Natural killer cell (primary cell): ENCODE measurements around the gene ANTXR2. TPM values are rescaled to one million over a fixed set of nuclear protein-coding genes. Genes with fewer than 3 reads are reported as not detected.

ENCODE experiments used
- ATAC-seq, 3 donors: fragments of 150-1000 bp in 2 of 3; fragments of 200-7000 bp in 1 of 3; cut with Tn5 transposase; 1 replicate in 1 of 3; 2 replicates in 2 of 3; pipeline ENCODE4 v1.10.0; 2021; ENCODE audit warnings: mild to moderate bottlenecking in 2 of 3, moderate library complexity in 2 of 3
- DNase-seq, 2 donors: peaks; one replicate each; pipeline versions ENCODE4 v3.0.0 to v3.0.0-alpha.2; 2013 to 2021; ENCODE audit warnings: mixed read lengths in 1 of 2
- H3K27ac ChIP-seq: one replicate; pipeline ENCODE4 v1.5.1; 2013; ENCODE audit warnings: mild to moderate bottlenecking, low read length
- H3K27me3 ChIP-seq: one replicate; pipeline ENCODE4 v1.6.1; 2013; ENCODE audit warnings: low read length; ENCODE audit not compliant: control insufficient read depth, insufficient read depth
- H3K36me3 ChIP-seq: one replicate; pipeline ENCODE4 v1.6.1; 2013; ENCODE audit warnings: low read length; ENCODE audit not compliant: control insufficient read depth, insufficient read depth
- H3K4me1 ChIP-seq: one replicate; pipeline ENCODE4 v1.6.1; 2013; ENCODE audit warnings: low read length; ENCODE audit not compliant: control insufficient read depth, insufficient read depth
- H3K4me3 ChIP-seq: one replicate; pipeline ENCODE4 v1.5.1; 2013; ENCODE audit warnings: low read length
- H3K9me3 ChIP-seq: one replicate; pipeline ENCODE4 v1.6.1; 2013; ENCODE audit warnings: low read length; ENCODE audit not compliant: control insufficient read depth, insufficient read depth
- H3K27ac Mint-ChIP-seq, 2 donors: one replicate each; pipeline ENCODE4 v1.8.0; 2022; ENCODE audit warnings: mild to moderate bottlenecking in 2 of 2, mixed read lengths in 2 of 2, moderate library complexity in 1 of 2
- H3K27me3 Mint-ChIP-seq, 2 donors: one replicate each; pipeline ENCODE4 v1.8.0; 2022; ENCODE audit warnings: low read depth in 2 of 2, mixed read lengths in 2 of 2
- H3K36me3 Mint-ChIP-seq: one replicate; pipeline ENCODE4 v1.8.0; 2022; ENCODE audit warnings: mixed read lengths
- H3K4me1 Mint-ChIP-seq, 2 donors: one replicate each; pipeline ENCODE4 v1.8.0; 2022; ENCODE audit warnings: mixed read lengths in 2 of 2
- H3K4me3 Mint-ChIP-seq: one replicate; pipeline ENCODE4 v1.8.0; 2022; ENCODE audit warnings: mild to moderate bottlenecking, moderate library complexity, mixed read lengths
- H3K9me3 Mint-ChIP-seq, 2 donors: one replicate each; pipeline ENCODE4 v1.8.0; 2022; ENCODE audit warnings: mixed read lengths in 2 of 2
- CTCF ChIP-seq: fragments of 200-600 bp; IDR thresholded peaks from one replicate; pipeline ENCODE4 v1.8.0; 2022; ENCODE audit warnings: antibody characterized with exemption
- WGBS: methylation state at CpG from one replicate; pipeline ENCODE4 v1.1.7; 2013; ENCODE audit warnings: missing lambda C conversion rate; ENCODE audit not compliant: insufficient coverage; 5-methylcytosine and 5-hydroxymethylcytosine counted together
- intact Hi-C: fragments of 100-400 bp; cut with micrococcal nuclease; formaldehyde crosslinking; loops from one replicate; pipeline ENCODE4 v1.14.2; 2022
- total RNA-seq, 4 donors: library from RNA; stranded (reverse); fragments of 120-200 nt in 1 of 4; gene quantifications; one replicate each; pipeline versions ENCODE4 v1.2.3 to v1.2.4, GENCODE V29; 2013 to 2022

Gene ANTXR2
- total RNA-seq, 3 donors from 2014 or later (not counting 1 experiment from before 2014, with no cell fraction given): 7.8 to 28.3 (median 10.0) TPM

GRCh38 chr4:79856196-79856595, 216.8 kb downstream of the ANTXR2 start:
- no peak overlapping the region for H3K4me3 ChIP-seq
- DNase-seq (no peak), ATAC-seq (no peak)
- Mint-ChIP-seq H3K27me3 (peaks cover 0 to 3% of the 10 kb centered on the region in 2 donors), H3K27ac (no peak overlapping the region), H3K4me3 (no peak overlapping the region), H3K36me3 (no peaks in the 10 kb centered on the region), H3K9me3 (no peaks in the 10 kb centered on the region), H3K4me1 (no peaks in the 10 kb centered on the region)
- H3K36me3 ChIP-seq: no peaks in the 10 kb centered on the region
- no peak for TF ChIP-seq CTCF
- no peaks in the 10 kb centered on the region for H3K9me3 ChIP-seq
- H3K27me3 ChIP-seq: no peaks in the 10 kb centered on the region
- 82% methylated on average over 3 of the region's 3 CpGs for WGBS
- intact Hi-C loops: no loop called here
- no peak overlapping the region for H3K27ac ChIP-seq
- H3K4me1 ChIP-seq: no peaks in the 10 kb centered on the region

- ATAC-seq: no peak
- peaks cover 0 to 3% of the 10 kb centered on the region in 2 donors for H3K27me3 Mint-ChIP-seq
- H3K4me3 Mint-ChIP-seq: no peak overlapping the region
Observed at GRCh38 chr4:79854856-79855502, 218.1 kb downstream of the ANTXR2 start.

GRCh38 chr4:79852305-79852730, 220.7 kb downstream of the ANTXR2 start:
- Mint-ChIP-seq H3K4me1 (no peaks in the 10 kb centered on the region), H3K9me3 (peaks cover 0 to 3% of the 10 kb centered on the region in 2 donors), H3K27me3 (peaks cover 0 to 3% of the 10 kb centered on the region in 2 donors), H3K4me3 (no peak overlapping the region), H3K27ac (no peak overlapping the region), H3K36me3 (no peaks in the 10 kb centered on the region)
- DNase-seq: no peak
- Histone ChIP-seq H3K9me3 (no peaks in the 10 kb centered on the region), H3K4me1 (no peaks in the 10 kb centered on the region), H3K27ac (no peak overlapping the region), H3K36me3 (no peaks in the 10 kb centered on the region), H3K27me3 (no peaks in the 10 kb centered on the region), H3K4me3 (no peak overlapping the region)
- WGBS: 85% methylated on average over 4 of the region's 4 CpGs
- intact Hi-C loops: no loop called here
- TF ChIP-seq CTCF: no peak
- no peak for ATAC-seq

More at GRCh38 chr4:79854856-79855502, 218.1 kb downstream of the ANTXR2 start:
- H3K27ac Mint-ChIP-seq: no peak overlapping the region
- Histone ChIP-seq H3K27me3 (no peaks in the 10 kb centered on the region), H3K4me3 (no peak overlapping the region), H3K36me3 (no peaks in the 10 kb centered on the region), H3K27ac (no peak overlapping the region), H3K9me3 (no peaks in the 10 kb centered on the region), H3K4me1 (no peaks in the 10 kb centered on the region)
- intact Hi-C loops: no loop called here
- H3K9me3 Mint-ChIP-seq: no peaks in the 10 kb centered on the region
- H3K4me1 Mint-ChIP-seq: no peaks in the 10 kb centered on the region
- no peak for TF ChIP-seq CTCF
- no peaks in the 10 kb centered on the region for H3K36me3 Mint-ChIP-seq
- WGBS: 36% methylated on average over 4 of the region's 4 CpGs
- no peak for DNase-seq
